Measurements from ENCODE around the gene ARSG. TPM values are rescaled to one million over a fixed set of nuclear protein-coding genes. Genes with fewer than 3 reads are reported as not detected.
A peak's percentile ranks its signal among the peaks of the same experiment; 100 is the strongest.

ARSG gene
- total and polyA plus RNA-seq, 2 of the 13 experiments (the other 11 are each of a cell fraction or from before 2014, with no cell fraction given): 3.7 to 15.2 TPM

GRCh38 chr17:68290268-68290954 lies 884 bp upstream of the ARSG start (continued):
- TF ChIP-seq RERE (CRISPR knock-in tag; IDR thresholded peaks at IDR 0.05; ENCODE audit: low read depth) (no peak), PLSCR1 (CRISPR knock-in tag; IDR thresholded peaks at IDR 0.05; ENCODE audit: borderline replicate concordance) (no peak), ZNF619 (CRISPR knock-in tag; IDR thresholded peaks at IDR 0.05) (peak; percentile 49; the same call in 1 of the 2 replicates), ZMYM2 (CRISPR knock-in tag; IDR thresholded peaks at IDR 0.05) (0 out of 2 replicates have a peak, but pooled peaks have one; percentile 23), MAX (IDR thresholded peaks at IDR 0.05) (peak; percentile 58; the same call in 1 of the 2 replicates), TFDP2 (CRISPR knock-in tag; IDR thresholded peaks at IDR 0.05) (peak; percentile 68), POLR2AphosphoS2 (IDR thresholded peaks at IDR 0.05; ENCODE audit: low read depth, low read length) (no peak), RXRA (CRISPR knock-in tag; IDR thresholded peaks at IDR 0.05) (no peak; the same call in 1 of the 2 replicates), GPBP1L1 (CRISPR knock-in tag; IDR thresholded peaks at IDR 0.05) (no peak), DNMT3B (CRISPR knock-in tag; conservative IDR thresholded peaks at IDR 0.05) (no peak), ELF3 (CRISPR knock-in tag; IDR thresholded peaks at IDR 0.05) (no peak), ATF5 (CRISPR knock-in tag; IDR thresholded peaks at IDR 0.05; ENCODE audit: low read depth) (no peak)
